Kidney (tissue), 14 donors: Measurements from ENCODE around the gene INVS. TPM values are rescaled to one million over a fixed set of nuclear protein-coding genes. Genes with fewer than 3 reads are reported as not detected.

Experiments
- DNase-seq, 5 donors: peaks; one replicate each; pipeline ENCODE4 v3.0.0-alpha.2; 2013 to 2020
- FAIRE-seq: peaks from 2 replicates; lab custom pipeline; 2012; peaks lifted over from hg19 to GRCh38; lab: Jason Lieb, UNC
- H3K27ac ChIP-seq, 2 donors: one replicate each; pipeline ENCODE4 v1.7.0; 2013; ENCODE audit warnings: low read depth in 2 of 2, low read length in 2 of 2, inconsistent platforms in 1 of 2
- H3K27me3 ChIP-seq: one replicate; pipeline ENCODE4 v1.7.1; 2013; ENCODE audit warnings: low read length, inconsistent platforms; ENCODE audit not compliant: control insufficient read depth, insufficient read depth
- H3K36me3 ChIP-seq, 3 donors: one replicate each; pipeline versions ENCODE4 v1.7.0 to v1.7.1; 2013; ENCODE audit warnings: low read length in 3 of 3, control low read depth in 1 of 3, inconsistent platforms in 1 of 3; ENCODE audit not compliant: insufficient read depth in 3 of 3, control insufficient read depth in 2 of 3
- H3K4me1 ChIP-seq, 3 donors: one replicate each; pipeline versions ENCODE4 v1.7.0 to v1.7.1; 2013; ENCODE audit warnings: low read length in 3 of 3, inconsistent platforms in 1 of 3, low read depth in 1 of 3; ENCODE audit not compliant: control insufficient read depth in 2 of 3, insufficient read depth in 2 of 3
- H3K4me3 ChIP-seq, 3 donors: one replicate each; pipeline versions ENCODE4 v1.7.0 to v1.8.1; 2013; ENCODE audit warnings: low read length in 3 of 3, control low read depth in 1 of 3, inconsistent platforms in 1 of 3
- H3K9ac ChIP-seq, 3 donors: one replicate each; pipeline versions ENCODE4 v1.7.0 to v1.7.1; 2013; ENCODE audit warnings: low read length in 3 of 3, control low read depth in 1 of 3, inconsistent platforms in 1 of 3
- H3K9me3 ChIP-seq, 3 donors: one replicate each; pipeline versions ENCODE4 v1.7.0 to v1.7.1; 2013; ENCODE audit warnings: low read length in 3 of 3, control low read depth in 1 of 3, inconsistent platforms in 1 of 3; ENCODE audit not compliant: control insufficient read depth in 2 of 3, insufficient read depth in 1 of 3
- CTCF ChIP-seq: IDR thresholded peaks from 3 replicates; pipeline ENCODE4 v1.5.1; 2012; ENCODE audit warnings: mild to moderate bottlenecking, moderate library complexity, borderline replicate concordance; ENCODE audit not compliant: insufficient read depth; ENCODE audit errors: extremely low read depth
- intact Hi-C: fragments of 100-400 bp; cut with DNase I; formaldehyde crosslinking; loops from one replicate; pipeline ENCODE4 v1.11.1; 2022
- polyA plus RNA-seq: library from polyadenylated mRNA; stranded (reverse); fragments of 350-450 nt; fragmentation: Illumina TruSeq; extraction: RNeasy Lipid Tissue Mini Kit (QIAGEN cat#74804); gene quantifications from one replicate; pipeline ENCODE4 v1.2.3, GENCODE V29; 2014; ENCODE audit warnings: low read depth, low replicate concordance; ENCODE audit not compliant: insufficient read depth
- total RNA-seq: library from RNA; stranded (reverse); fragmentation: NEBNext Ultra II Directional; extraction: Animal tissue kit (Norgen Biotek cat#: 25700); gene quantifications from one replicate; pipeline ENCODE4 v1.2.1, GENCODE V29; 2021
- donor health status: control.
- donor health status: control.
- donor health status: control.
- donor health status: control.
- donor health status: control.
- donor health status: DM: yes; HTN: yes; CAD: no.
- donor health status: Normal renal cell carcinoma (clear cell type).

Gene INVS
- total and polyA plus RNA-seq, 2 donors from 2014 or later, result 7.1 to 19.7 TPM

DNA sequence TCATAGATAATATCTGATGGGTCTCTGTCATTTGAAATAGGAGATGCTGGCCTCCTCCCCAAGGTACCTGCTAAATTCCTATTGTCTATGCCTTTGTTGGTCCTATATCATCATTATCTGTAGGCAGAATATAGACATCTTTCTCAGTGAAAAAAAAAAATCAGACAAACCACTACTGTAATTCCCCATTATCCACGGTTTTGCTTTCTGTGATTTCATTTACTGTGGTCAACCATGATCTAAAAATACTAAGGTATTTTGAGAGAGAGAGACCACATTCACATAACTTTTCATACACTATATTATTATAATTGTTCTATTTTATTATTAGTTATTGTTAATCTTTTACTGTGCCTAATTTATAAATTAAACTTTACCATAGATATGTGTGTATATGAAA is 122.5 kb downstream of the INVS start:
- H3K27ac ChIP-seq, result no peak overlapping the region
- intact Hi-C loops, result no loop called here
- no peaks in the 10 kb centered on the region for H3K4me1 ChIP-seq
- H3K9ac ChIP-seq, result no peak overlapping the region
- H3K27me3 ChIP-seq, result no peaks in the 10 kb centered on the region
- H3K9me3 ChIP-seq, result no peaks in the 10 kb centered on the region
- TF ChIP-seq CTCF, result no peak
- no peak overlapping the region for H3K4me3 ChIP-seq
- no peak for FAIRE-seq
- H3K36me3 ChIP-seq, result no peaks in the 10 kb centered on the region
- no peak for DNase-seq

- Histone ChIP-seq H3K4me1 (no peaks in the 10 kb centered on the region), H3K9ac (no peak overlapping the region), H3K27me3 (no peaks in the 10 kb centered on the region), H3K9me3 (no peaks in the 10 kb centered on the region), H3K27ac (no peak overlapping the region), H3K36me3 (peaks cover 0 to 5% (median 0%) of the 10 kb centered on the region in 3 donors), H3K4me3 (no peak overlapping the region)
- peak; percentile 25 for TF ChIP-seq CTCF
- peak; percentile 85 for FAIRE-seq
- intact Hi-C loops, result no loop called here
- peak in 2 of 5 donors; percentile 11 to 53 for DNase-seq
Measured at GRCh38 chr9:100222674-100223073, 123.6 kb downstream of the INVS start.

- intact Hi-C loops, result no loop called here
- H3K4me3 ChIP-seq, result no peak overlapping the region
- TF ChIP-seq CTCF, result no peak
- no peaks in the 10 kb centered on the region for H3K27me3 ChIP-seq
- H3K27ac ChIP-seq, result no peak overlapping the region
- H3K9me3 ChIP-seq, result peaks cover 0 to 2% (median 0%) of the 10 kb centered on the region in 3 donors
- peaks cover 0 to 5% (median 0%) of the 10 kb centered on the region in 3 donors for H3K36me3 ChIP-seq
- FAIRE-seq (no peak), DNase-seq (no peak)
- H3K4me1 ChIP-seq, result no peaks in the 10 kb centered on the region
- H3K9ac ChIP-seq, result no peak overlapping the region
Measured at GRCh38 chr9:100227636-100228035, 128.6 kb downstream of the INVS start.

DNA sequence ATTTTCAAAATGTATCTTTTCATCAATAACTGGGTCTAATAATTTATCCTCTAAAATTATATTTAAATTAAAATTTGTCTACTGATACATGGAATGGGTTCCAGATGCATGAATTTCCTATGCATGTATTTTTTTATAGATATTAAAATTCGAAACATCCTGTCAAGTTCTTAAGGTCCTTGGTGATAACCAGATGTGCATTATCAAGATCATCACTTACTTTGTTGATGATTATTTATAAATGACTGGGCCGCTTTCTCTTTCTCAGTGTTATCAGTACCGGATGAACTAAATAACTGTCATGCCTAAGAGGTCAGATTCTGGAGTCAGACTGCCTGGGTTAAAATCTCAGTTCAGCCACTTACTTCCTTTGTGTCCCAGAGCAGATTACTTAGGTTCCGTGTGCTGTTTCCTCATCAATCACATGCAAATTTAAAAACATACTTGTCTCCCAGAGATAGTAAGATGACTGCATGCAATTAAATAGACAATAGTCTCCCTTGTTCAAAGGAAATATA is 129.4 kb downstream of the INVS start:
- Histone ChIP-seq H3K4me3 (no peak overlapping the region), H3K27ac (no peak overlapping the region), H3K9me3 (peaks cover 0 to 2% (median 0%) of the 10 kb centered on the region in 3 donors), H3K9ac (no peak overlapping the region), H3K4me1 (no peaks in the 10 kb centered on the region), H3K27me3 (no peaks in the 10 kb centered on the region), H3K36me3 (peaks cover 0 to 5% (median 0%) of the 10 kb centered on the region in 3 donors)
- TF ChIP-seq CTCF, result no peak
- FAIRE-seq (no peak), DNase-seq (no peak)
- intact Hi-C loops, result no loop called here
